HG03378 (cell line): ENCODE data around the gene PALMD.

Experiments
- ATAC-seq: cut with Tn5 transposase; IDR thresholded peaks from one replicate; pipeline ENCODE4 v1.9.1; 2021; ENCODE audit warnings: mild to moderate bottlenecking, moderate library complexity; ENCODE audit not compliant: unreplicated experiment

PALMD gene

GRCh38 chr1:99634971-99635624, 10.8 kb upstream of the PALMD start:
- ATAC-seq, result no peak

- no peak for ATAC-seq
Observed at GRCh38 chr1:99635664-99636063, 10.2 kb upstream of the PALMD start.

- ATAC-seq, result no peak
Observed at GRCh38 chr1:99636647-99637175, 9.2 kb upstream of the PALMD start.

- no peak for ATAC-seq
Observed at GRCh38 chr1:99638853-99639252, 7.1 kb upstream of the PALMD start.

- no peak for ATAC-seq
Observed at GRCh38 chr1:99639408-99639807, 6.5 kb upstream of the PALMD start.

- ATAC-seq, result no peak
Observed at GRCh38 chr1:99639945-99640344, 6.0 kb upstream of the PALMD start.

- ATAC-seq, result no peak
Observed at GRCh38 chr1:99640672-99641071, 5.2 kb upstream of the PALMD start.

GRCh38 chr1:99641558-99641957, 4.4 kb upstream of the PALMD start:
- no peak for ATAC-seq

- ATAC-seq, result no peak
Observed at GRCh38 chr1:99642053-99642452, 3.9 kb upstream of the PALMD start.

- ATAC-seq, result no peak
Observed at GRCh38 chr1:99643021-99643779, 2.7 kb upstream of the PALMD start.

- no peak for ATAC-seq
Observed at GRCh38 chr1:99644279-99645004, 1.5 kb upstream of the PALMD start.

GRCh38 chr1:99645203-99645602, 710 bp upstream of the PALMD start:
- ATAC-seq, result no peak

- ATAC-seq, result no peak
Observed at GRCh38 chr1:99646868-99647267, 955 bp downstream of the PALMD start.

- no peak for ATAC-seq
Observed at GRCh38 chr1:99647490-99647889, 1.6 kb downstream of the PALMD start.

- ATAC-seq, result no peak
Observed at GRCh38 chr1:99648107-99648506, 2.2 kb downstream of the PALMD start.

GRCh38 chr1:99650030-99650429, 4.1 kb downstream of the PALMD start:
- no peak for ATAC-seq

- ATAC-seq, result no peak
Observed at GRCh38 chr1:99650773-99651437, 5.0 kb downstream of the PALMD start.

- no peak for ATAC-seq
Observed at GRCh38 chr1:99652881-99653281, 7.0 kb downstream of the PALMD start.

GRCh38 chr1:99655376-99655775, 9.5 kb downstream of the PALMD start:
- no peak for ATAC-seq

GRCh38 chr1:99656701-99657100, 10.8 kb downstream of the PALMD start:
- ATAC-seq, result no peak
